HG03558 (cell line): ENCODE measurements around the gene CARNS1.
"Not testable (repeated sequence)": the region's sequence is repeated elsewhere in the genome, so short reads cannot be mapped to it uniquely, and the experiment has no call there.

Experiments used
- ATAC-seq: cut with Tn5 transposase; IDR thresholded peaks from one replicate; pipeline ENCODE4 v1.9.1; 2021; ENCODE audit warnings: moderate number of reproducible peaks; ENCODE audit not compliant: unreplicated experiment; ENCODE audit errors: extremely low read depth

Gene CARNS1

GRCh38 chr11:67395555-67396258 lies 19.8 kb upstream of the CARNS1 start:
- ATAC-seq: no peak

GRCh38 chr11:67396259-67396581 lies 19.3 kb upstream of the CARNS1 start:
- ATAC-seq: no peak

GRCh38 chr11:67396587-67397389 lies 18.7 kb upstream of the CARNS1 start:
- ATAC-seq: no peak

- ATAC-seq: no peak
Measured at GRCh38 chr11:67397536-67397935, 17.9 kb upstream of the CARNS1 start.

- no peak for ATAC-seq
Measured at GRCh38 chr11:67397986-67398660, 17.4 kb upstream of the CARNS1 start.

DNA sequence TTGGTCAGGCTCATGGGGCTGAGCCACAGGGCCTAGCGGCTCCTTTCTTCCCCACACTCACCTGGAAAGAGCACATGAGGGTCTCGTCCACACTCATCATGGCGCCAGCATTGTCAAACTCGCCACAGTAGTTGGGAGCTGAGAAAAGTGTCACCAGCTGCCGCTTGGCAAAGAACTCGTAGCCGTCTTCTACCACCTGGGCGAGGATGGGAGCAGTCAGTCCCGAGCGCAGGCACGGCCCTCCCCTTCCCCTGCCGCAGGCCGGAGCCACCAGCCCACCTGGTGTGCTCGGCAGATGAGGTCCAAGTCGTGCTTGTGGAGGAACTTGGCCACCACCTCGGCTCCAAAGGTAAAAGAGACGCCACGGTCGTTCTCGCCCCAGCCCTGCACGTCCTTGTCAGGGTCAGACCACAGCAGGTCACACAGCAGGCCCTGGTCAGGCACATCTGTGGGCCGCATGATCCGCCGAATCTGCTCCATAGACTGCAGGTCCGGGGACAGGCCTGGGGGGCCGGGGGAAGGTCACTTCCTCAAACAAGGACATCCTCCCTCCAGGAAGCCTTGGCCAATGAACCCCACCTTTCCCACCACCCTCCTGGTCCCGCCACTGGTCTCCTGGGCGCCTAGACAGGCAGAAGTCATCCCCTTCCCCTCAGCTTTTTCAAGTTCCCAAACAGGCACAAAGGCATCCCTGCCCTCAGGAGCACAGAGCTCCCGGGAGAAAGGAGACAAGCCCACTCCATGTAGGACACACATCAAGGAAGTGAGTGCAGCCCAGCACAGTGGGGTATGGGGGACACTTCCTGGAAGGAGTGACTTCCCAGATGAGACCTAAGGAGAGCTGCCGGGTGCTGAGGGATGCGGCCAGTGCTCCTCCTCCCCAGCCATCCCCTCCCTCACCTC lies 16.6 kb upstream of the CARNS1 start:
- no peak for ATAC-seq

DNA sequence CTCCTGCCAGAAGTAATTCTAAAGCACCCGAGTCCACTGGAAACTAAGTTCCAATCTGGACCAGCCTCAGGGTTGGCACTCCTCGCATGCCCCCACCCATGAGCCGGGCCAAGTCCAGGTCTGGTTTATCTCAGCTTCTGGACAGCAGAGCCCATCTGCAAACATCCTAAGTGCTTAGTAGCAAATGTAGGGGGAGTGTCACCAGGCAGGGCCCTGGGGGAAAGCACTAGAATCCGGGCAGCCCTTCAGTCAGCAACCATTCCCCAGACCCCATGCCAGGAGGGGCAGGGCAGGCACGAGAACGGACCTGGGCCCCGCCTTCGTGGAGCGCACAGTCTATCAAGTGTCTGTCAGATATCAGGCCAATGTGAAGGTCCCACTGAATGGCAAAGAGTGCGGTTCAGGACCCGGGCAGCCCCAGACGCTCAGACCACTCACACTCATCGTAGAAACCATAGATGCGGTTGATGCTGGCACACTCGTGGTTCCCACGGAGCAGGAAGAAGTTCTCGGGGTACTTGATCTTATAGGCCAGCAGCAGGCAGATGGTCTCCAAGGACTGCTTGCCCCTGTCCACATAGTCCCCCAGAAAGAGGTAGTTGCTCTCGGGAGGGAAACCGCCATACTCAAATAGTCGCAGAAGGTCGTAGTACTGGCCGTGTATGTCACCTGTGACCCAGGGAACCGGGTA lies 15.1 kb upstream of the CARNS1 start:
- ATAC-seq: no peak

DNA sequence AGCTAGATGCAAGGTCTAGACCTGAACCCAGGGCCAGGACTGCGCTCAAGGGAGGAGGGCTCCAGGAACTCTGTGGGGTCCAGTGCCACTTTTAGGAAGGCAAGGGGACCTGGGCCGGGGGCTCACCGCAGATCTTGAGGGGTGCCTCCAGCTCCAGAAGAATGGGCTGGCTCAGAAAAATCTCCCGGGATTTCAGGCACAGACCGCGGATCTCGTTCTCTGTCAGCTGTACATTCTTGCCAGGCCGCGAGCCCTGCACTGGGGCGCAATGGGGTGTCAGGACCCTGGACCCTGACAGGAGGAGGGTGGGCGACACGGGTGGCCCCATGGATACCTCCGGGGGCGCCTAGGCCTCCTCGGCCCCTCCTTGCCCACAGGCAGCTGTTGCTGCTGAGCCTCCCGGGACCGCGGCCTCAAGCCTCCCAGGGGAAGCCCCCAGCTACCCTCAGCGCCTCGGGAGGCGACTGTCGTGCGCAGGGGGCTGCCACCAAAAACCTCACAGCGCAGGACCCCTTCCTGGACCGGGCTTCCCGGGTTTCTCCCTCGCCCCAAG lies 14.5 kb upstream of the CARNS1 start:
- no peak for ATAC-seq

DNA sequence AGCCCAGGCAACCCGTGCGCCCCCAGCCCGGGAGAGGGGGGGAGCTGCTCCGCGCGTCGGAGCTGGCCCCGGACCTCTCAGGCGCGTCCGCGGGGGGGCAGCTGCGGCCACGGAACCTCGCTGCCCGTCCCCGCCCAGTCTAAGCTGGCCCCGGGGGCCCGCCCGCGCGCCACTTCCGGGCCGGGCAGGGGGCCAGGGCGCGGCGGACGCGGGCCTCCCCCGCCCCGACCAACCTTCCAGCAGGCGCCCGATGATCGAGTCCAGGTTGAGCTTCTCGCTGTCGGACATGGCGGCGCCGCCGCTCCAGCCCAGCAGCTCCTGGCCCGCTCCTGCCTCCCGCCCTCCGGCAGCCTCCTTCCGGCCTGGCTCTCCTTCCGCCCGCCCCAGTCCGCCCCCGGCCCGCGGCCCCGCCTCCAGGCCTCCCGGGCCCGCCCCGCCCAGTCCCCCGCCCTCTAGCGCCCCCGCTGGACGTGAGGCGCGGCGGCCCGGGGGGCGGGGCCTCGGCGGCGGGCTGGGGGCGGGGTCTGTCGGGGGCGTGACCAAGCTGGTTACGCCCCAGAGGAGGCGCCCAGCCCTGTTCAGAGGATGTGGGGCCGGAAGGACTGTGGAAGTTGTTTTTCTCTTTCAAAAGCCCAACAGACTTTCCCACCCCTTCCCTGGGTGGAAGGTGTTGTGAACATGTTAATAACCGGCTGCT lies 13.8 kb upstream of the CARNS1 start, which contains the start of gene PPP1CA:
TSS of gene PPP1CA (minus strand) at position 364 of the 697 bp plus-strand sequence. CDS start at position 288, 76 bp downstream.
- no peak for ATAC-seq

- ATAC-seq: not testable (repeated sequence)
Measured at GRCh38 chr11:67402192-67402839, 13.2 kb upstream of the CARNS1 start.

DNA sequence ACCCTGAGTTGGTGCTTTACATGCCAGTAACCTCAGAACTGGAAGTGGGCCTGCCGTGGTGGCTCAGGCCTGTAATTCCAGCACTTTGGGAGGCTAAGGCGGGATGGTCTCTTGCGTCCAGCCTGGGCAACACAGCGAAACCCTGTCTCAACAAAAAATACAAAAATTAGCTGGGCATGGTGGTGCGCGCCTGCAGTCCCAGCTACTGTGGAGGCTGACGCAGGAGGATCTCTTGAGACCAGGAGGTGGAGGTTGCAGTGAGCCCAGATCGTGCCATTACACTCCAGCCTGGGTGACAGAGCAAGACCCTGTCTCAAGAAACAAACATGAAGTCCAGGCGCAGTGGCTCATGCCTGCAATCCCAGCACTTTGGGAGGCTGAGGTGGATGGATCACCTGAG lies 12.4 kb upstream of the CARNS1 start:
- not testable (repeated sequence) for ATAC-seq

GRCh38 chr11:67404515-67405195 lies 10.8 kb upstream of the CARNS1 start:
- ATAC-seq: no peak

DNA sequence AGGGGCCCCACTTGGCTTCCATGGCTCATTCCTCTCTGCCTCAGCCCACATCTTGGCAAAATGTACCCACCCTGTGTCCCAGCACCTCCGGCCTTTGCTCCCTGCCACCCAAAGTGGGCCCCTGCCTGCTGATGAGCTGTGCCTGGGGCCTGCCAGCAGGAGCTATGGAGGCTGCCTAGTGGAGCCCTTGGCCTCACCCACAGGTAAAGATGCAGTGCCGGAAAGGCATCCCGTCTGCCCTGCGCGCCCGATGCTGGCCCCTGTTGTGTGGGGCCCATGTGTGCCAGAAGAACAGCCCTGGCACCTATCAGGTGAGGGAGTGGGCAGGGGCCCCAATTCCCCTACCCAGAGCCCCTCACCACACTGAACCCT lies 10.3 kb upstream of the CARNS1 start:
- ATAC-seq: no peak

GRCh38 chr11:67405688-67406339 lies 9.7 kb upstream of the CARNS1 start:
- no peak for ATAC-seq

DNA sequence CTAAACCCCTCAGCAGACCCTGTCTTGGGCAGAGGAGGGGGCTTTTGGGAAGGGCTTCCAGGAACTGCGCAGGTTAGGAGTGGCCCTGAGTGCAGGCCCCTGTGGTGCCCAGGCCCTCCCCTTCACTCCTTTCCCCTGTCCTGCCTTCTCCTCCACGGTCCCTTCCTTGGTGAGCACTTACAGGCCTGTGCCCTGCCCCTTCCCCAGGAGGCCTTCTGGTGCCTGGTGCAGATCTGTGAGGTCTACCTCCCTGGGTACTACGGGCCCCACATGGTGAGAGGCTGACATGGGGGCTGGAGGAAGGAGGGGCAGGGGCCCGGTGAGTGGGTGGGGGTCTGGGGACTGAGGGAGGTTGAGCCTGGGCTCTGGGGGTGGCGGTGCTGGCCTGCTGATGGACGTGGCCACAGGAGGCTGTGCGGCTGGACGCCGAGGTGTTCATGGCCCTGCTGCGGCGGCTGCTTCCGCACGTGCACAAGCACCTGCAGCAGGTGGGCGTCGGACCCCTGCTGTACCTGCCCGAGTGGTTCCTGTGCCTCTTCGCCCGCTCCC lies 9.0 kb upstream of the CARNS1 start:
- ATAC-seq: no peak

DNA sequence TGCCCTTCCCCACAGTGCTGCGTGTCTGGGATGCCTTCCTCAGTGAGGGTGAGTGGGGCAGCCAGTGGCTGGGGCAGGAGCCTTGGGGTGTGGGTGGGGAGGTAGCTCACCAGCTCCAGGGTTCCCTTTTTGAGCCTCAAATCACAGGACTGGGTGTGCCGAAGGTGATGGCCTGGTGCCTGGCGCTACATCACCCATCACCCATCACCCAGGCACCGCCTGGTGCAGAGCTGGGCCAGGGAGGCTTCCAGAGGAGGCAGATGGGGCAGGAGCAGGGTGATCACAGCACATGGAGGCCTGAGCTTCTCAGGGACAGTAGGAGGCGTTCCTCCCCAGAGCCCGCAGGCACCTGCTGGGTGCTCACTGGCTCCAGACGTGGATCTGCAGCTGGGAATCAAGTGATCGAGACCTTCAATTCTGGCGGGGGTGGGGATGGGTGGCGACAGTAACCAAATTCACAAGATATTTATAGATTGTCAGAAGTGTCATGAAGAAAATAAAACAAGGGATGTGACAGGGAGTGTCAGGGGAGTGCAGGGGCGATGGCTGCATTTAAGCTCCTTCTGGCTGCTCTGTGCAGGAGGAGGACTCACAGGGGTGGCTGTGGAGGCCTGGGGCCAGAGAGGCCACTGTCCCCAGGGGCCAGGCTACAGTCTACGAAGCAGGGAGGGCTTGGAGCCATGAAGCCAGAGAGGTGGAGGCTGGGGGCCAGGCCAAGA lies 8.3 kb upstream of the CARNS1 start:
- no peak for ATAC-seq
